Muscle of leg (tissue), 11 donors: Measurements from ENCODE around the gene ADORA1. TPM values are rescaled to one million over a fixed set of nuclear protein-coding genes. Genes with fewer than 3 reads are reported as not detected.

Experiments
- DNase-seq: peaks from one replicate; pipeline ENCODE4 v3.0.0; 2013
- H3K27ac ChIP-seq: one replicate; pipeline ENCODE4 v1.5.1; 2013; ENCODE audit warnings: mild to moderate bottlenecking, low read length, control low read depth
- H3K27me3 ChIP-seq: one replicate; pipeline ENCODE4 v1.6.1; 2013; ENCODE audit warnings: low read length; ENCODE audit not compliant: control insufficient read depth, insufficient read depth
- H3K36me3 ChIP-seq: one replicate; pipeline ENCODE4 v1.6.1; 2013; ENCODE audit warnings: low read length; ENCODE audit not compliant: control insufficient read depth, insufficient read depth
- H3K4me1 ChIP-seq: one replicate; pipeline ENCODE4 v1.6.1; 2013; ENCODE audit warnings: low read length; ENCODE audit not compliant: control insufficient read depth, insufficient read depth
- H3K4me3 ChIP-seq: one replicate; pipeline ENCODE4 v1.5.1; 2013; ENCODE audit warnings: low read length, control low read depth
- H3K9me3 ChIP-seq: replicated peaks from 2 replicates; pipeline ENCODE4 v1.6.1; 2013; ENCODE audit warnings: low read depth, low read length; ENCODE audit not compliant: control insufficient read depth
- WGBS: methylation state at CpG from one replicate; pipeline ENCODE4 v1.1.5; 2013; ENCODE audit warnings: missing lambda C conversion rate; ENCODE audit not compliant: insufficient coverage; 5-methylcytosine and 5-hydroxymethylcytosine counted together
- polyA plus RNA-seq, 8 donors: library from polyadenylated mRNA; unstranded; fragments of 120-200 nt; gene quantifications; one replicate each; pipeline versions ENCODE4 v1.2.1 to v1.2.3, GENCODE V29; 2013; ENCODE audit warnings: inconsistent platforms in 1 of 8, low replicate concordance in 1 of 8; ENCODE audit not compliant: insufficient read length in 8 of 8, insufficient read depth in 1 of 8
- total RNA-seq: library from RNA; stranded (reverse); fragments of 120-200 nt; gene quantifications from one replicate; pipeline ENCODE4 v1.2.4, GENCODE V29; 2013

ADORA1 gene
- total and polyA plus RNA-seq, 9 donors: 2.0 to 5.6 (median 4.6) TPM

DNA sequence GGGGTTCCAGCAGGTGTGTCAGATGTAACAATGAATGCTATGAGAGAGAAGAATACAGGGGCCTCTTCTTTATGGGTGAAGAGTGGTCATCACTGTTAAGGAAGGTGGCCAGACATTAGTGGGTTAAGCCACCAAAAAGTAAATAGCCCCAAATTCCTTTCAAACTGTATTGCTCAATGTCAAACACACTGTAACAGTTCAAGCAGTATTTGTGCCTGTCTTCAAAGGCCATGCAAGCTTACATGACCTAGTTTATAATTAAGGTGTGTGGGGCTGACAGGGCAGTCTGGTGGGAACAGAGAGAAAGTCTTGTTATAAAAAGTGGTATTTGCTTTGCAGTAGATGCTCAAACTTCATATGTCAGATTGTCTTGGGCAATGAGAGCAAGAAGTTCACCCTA lies 83.5 kb downstream of the ADORA1 start:
- Histone ChIP-seq H3K4me3 (no peak overlapping the region), H3K27me3 (peaks cover 3% of the 10 kb centered on the region), H3K36me3 (no peaks in the 10 kb centered on the region), H3K9me3 (no peaks in the 10 kb centered on the region), H3K27ac (no peak overlapping the region), H3K4me1 (peaks cover 31% of the 10 kb centered on the region)
- DNase-seq: no peak

DNA sequence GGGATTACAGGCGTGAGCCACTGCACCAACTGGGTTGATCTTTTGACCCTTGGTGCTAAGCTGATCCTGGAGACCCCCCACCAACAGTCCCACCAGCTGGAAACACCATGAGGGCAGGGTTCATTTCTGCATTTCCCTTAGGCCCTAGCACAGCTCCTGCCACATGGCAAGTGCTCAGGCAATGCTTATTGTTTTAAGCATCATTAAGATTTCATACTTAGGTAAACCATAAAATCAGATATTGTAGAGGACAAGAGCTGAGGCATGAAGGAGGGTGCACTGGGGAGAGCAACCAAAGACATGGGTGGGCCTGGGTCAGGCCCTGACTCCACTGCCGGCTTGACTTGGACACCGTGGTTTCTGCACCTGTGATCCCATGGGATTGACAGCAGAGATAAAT lies 84.3 kb downstream of the ADORA1 start:
- no peak for DNase-seq
- Histone ChIP-seq H3K9me3 (no peaks in the 10 kb centered on the region), H3K36me3 (no peaks in the 10 kb centered on the region), H3K4me1 (peaks cover 32% of the 10 kb centered on the region), H3K27ac (no peak overlapping the region), H3K27me3 (peaks cover 8% of the 10 kb centered on the region), H3K4me3 (no peak overlapping the region)
- 60% methylated on average over 3 of the region's 3 CpGs for WGBS

DNA sequence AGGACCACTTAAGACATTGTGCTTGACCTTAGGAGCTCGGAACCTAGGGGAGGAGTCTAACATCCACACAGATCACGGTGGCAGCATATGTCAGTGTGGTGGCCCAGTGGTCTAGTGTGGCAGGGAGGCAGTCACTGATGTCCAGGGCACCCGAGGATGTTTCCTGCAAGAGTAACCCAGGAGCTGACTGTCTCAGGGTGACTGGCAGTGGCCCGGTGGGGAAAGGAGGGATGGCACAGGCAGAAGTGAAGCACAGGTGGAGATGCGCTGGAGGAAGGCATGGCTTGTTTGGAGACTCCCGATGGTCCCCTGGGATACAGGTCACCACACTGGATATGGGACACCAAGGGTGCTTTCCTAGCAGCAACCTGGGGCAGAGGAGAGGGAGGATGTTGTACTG lies 85.6 kb downstream of the ADORA1 start:
- Histone ChIP-seq H3K27ac (no peak overlapping the region), H3K4me3 (no peak overlapping the region), H3K27me3 (peaks cover 18% of the 10 kb centered on the region), H3K9me3 (no peaks in the 10 kb centered on the region), H3K36me3 (no peaks in the 10 kb centered on the region), H3K4me1 (peaks cover 30% of the 10 kb centered on the region)
- no peak for DNase-seq
- 81% methylated on average over 6 of the region's 6 CpGs for WGBS

DNA sequence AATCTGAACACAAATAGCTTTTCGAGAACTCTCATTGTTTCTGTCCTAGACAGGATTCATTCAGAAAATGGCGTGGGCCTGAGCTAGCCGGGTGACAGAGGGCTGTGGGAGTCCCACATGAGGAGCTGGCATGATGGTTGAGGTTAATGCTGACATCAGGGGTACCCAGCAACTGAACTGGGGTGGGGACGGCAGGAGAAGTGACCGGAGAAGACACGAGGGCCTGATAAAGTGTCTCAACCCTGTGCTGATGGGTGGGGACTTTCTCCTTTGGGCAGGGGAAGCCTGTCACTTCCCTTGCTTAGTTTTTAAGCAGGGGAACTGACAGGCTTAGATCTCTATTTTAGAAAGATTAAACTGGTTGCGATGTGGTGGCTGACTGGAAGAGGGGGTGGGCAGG lies 87.3 kb downstream of the ADORA1 start:
- WGBS: 68% methylated on average over 7 of the region's 7 CpGs
- Histone ChIP-seq H3K4me1 (peaks cover 30% of the 10 kb centered on the region), H3K4me3 (no peak overlapping the region), H3K36me3 (no peaks in the 10 kb centered on the region), H3K27me3 (peaks cover 24% of the 10 kb centered on the region), H3K9me3 (no peaks in the 10 kb centered on the region), H3K27ac (no peak overlapping the region)
- DNase-seq: no peak

DNA sequence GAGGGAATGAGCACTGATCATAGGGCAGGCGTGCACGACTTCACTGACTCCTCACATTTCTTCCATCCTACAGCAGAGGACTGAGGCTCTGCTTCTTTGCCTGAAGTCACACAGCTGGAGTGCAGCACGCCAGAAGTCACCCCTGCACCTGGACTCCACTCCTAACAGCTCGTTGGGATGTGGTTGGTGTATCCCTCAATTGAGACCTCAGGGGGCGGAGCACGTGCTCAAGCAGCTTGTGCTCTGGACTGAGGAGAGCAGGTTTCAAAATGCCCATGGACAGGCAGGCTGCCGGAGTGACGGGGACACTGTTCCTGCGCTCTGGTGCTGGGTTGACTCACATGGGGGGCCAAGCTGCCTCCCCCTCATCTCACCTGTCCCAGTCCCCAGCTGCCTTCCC lies 88.0 kb downstream of the ADORA1 start:
- Histone ChIP-seq H3K36me3 (no peaks in the 10 kb centered on the region), H3K27ac (no peak overlapping the region), H3K9me3 (no peaks in the 10 kb centered on the region), H3K4me3 (no peak overlapping the region), H3K4me1 (peaks cover 30% of the 10 kb centered on the region), H3K27me3 (peaks cover 25% of the 10 kb centered on the region)
- DNase-seq: peak; percentile 25
- WGBS: 38% methylated on average over 7 of the region's 9 CpGs

DNA sequence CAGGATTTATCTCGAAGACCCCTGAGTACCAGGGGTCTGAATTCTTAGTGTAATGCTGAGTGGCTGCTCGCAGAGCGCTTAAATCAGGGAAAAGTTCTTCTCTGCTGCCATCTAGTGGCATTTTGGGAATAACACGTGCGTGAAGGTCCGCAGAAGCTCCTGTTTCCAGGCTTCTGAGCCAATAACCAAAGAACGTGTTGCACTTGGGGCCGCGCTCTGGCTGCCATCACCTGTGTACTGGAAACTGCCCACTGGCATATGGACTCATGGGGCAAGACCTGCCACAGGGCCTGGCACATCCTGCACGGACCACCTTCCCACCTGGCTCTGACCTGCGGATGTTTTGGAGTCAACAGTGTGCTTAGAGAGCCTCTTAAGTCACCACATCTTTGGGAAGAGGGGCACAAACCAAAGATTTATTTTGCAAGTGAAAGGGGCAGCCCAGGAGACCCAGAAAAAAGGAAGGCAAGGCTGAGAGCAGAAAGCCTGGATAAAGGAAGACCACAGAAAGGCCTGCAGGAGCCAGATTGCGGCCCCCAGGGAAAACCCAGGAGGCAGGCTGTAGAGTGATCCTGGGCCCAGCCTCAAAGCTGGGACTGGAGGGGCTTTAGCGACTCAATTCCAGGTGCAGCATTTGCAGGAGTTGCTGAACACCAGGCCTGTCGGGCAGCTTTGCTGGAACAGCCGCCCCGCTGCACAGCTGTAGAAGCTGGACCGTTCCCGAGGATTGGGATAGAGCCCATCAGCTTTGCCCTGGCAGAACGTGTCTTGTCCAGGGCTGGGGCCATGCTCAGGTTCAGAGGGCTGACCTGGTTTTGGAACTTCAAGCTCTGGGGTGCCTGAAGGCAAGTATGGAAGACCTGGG lies 89.0 kb downstream of the ADORA1 start:
- WGBS: 19% methylated on average over 19 of the region's 19 CpGs
- Histone ChIP-seq H3K4me3 (no peak overlapping the region), H3K27me3 (peaks cover 31% of the 10 kb centered on the region), H3K36me3 (no peaks in the 10 kb centered on the region), H3K4me1 (peaks cover 30% of the 10 kb centered on the region), H3K27ac (no peak overlapping the region), H3K9me3 (no peaks in the 10 kb centered on the region)
- DNase-seq: peak; percentile 86

Other genes with a start within 250 kb of the ADORA1 start
- 4.3 TPM for gene RABIF, start 238.6 kb upstream of the ADORA1 start, total RNA-seq
- gene RABIF, start 238.6 kb upstream of the ADORA1 start, polyA plus RNA-seq: 1 to 10 TPM; 5.0 to 7.3 (median 6.2) TPM
- gene KLHL12, start 200.5 kb upstream of the ADORA1 start, total RNA-seq: 19.9 TPM
- gene KLHL12, start 200.5 kb upstream of the ADORA1 start, polyA plus RNA-seq: 10 to 100 TPM; 17.0 to 20.5 (median 19.5) TPM
- 53.1 TPM for gene ADIPOR1, start 169.4 kb upstream of the ADORA1 start, total RNA-seq
- 10 to 100 TPM; 60.0 to 78.2 (median 69.7) TPM for gene ADIPOR1, start 169.4 kb upstream of the ADORA1 start, polyA plus RNA-seq
- gene CYB5R1, start 160.5 kb upstream of the ADORA1 start, total RNA-seq: 81.3 TPM
- gene CYB5R1, start 160.5 kb upstream of the ADORA1 start, polyA plus RNA-seq: 100 to 1,000 TPM in 2 of 8 donors, 10 to 100 TPM in 6; 63.6 to 108 (median 90.5) TPM
- 42.9 TPM for gene TMEM183A, start 120.4 kb upstream of the ADORA1 start, total RNA-seq
- 10 to 100 TPM; 34.5 to 47.3 (median 40.2) TPM for gene TMEM183A, start 120.4 kb upstream of the ADORA1 start, polyA plus RNA-seq
- gene PPFIA4, start 101.2 kb upstream of the ADORA1 start, total RNA-seq: 22.4 TPM
- 10 to 100 TPM; 31.0 to 53.1 (median 36.9) TPM for gene PPFIA4, start 101.2 kb upstream of the ADORA1 start, polyA plus RNA-seq
- 480 TPM for gene MYOG, start 41.7 kb upstream of the ADORA1 start, total RNA-seq
- 100 to 1,000 TPM; 371 to 519 (median 438) TPM for gene MYOG, start 41.7 kb upstream of the ADORA1 start, polyA plus RNA-seq
- 109 TPM for gene MYBPH, start 48.1 kb downstream of the ADORA1 start, total RNA-seq
- 100 to 1,000 TPM; 207 to 554 (median 329) TPM for gene MYBPH, start 48.1 kb downstream of the ADORA1 start, polyA plus RNA-seq
- 0.13 TPM for gene CHI3L1, start 59.0 kb downstream of the ADORA1 start, total RNA-seq
- gene CHI3L1, start 59.0 kb downstream of the ADORA1 start, polyA plus RNA-seq: 1 to 10 TPM in 5 of 8 donors, under 1 TPM in 3; 0.59 to 2.1 (median 1.0) TPM
- 0.09 TPM for gene CHIT1, start 101.9 kb downstream of the ADORA1 start, total RNA-seq
- 1 to 10 TPM in 1 of 8 donors, under 1 TPM in 7; 0.38 to 1.5 (median 0.58) TPM for gene CHIT1, start 101.9 kb downstream of the ADORA1 start, polyA plus RNA-seq
- 60.3 TPM for gene BTG2, start 177.8 kb downstream of the ADORA1 start, total RNA-seq
- gene BTG2, start 177.8 kb downstream of the ADORA1 start, polyA plus RNA-seq: 100 to 1,000 TPM in 3 of 8 donors, 10 to 100 TPM in 5; 61.1 to 133 (median 96.3) TPM
- gene FMOD, start 223.4 kb downstream of the ADORA1 start, total RNA-seq: 258 TPM
- 100 to 1,000 TPM in 4 of 8 donors, 10 to 100 TPM in 4; 55.0 to 493 (median 124) TPM for gene FMOD, start 223.4 kb downstream of the ADORA1 start, polyA plus RNA-seq